Measurements from ENCODE around the gene PRADC1. TPM values are rescaled to one million over a fixed set of nuclear protein-coding genes. Genes with fewer than 3 reads are reported as not detected.

PRADC1 gene
- total and polyA plus RNA-seq, 2 experiments from 2014 or later, result 6.5 to 8.3 TPM

DNA sequence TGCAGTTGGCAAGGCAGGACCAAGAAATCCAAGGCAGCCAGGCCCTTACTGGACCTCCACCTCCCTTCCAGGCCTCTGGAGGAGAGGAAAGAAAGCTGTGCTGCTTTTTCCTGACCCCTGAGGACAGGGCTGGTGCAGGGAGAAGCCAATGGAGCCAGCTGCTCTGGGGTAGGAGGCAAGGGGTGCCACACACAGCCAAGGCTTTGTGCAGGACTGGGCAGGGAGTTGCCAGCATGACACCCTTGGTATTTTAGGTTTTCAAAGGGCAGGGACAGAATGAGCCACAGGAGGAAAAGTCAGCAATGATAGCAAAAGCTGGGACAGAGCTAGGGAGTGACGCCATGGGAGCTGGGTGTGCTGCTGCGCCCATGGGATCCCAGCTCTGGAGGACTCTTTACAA lies 24.0 kb upstream of the PRADC1 start (continued):
- TF ChIP-seq, protein P1, sequence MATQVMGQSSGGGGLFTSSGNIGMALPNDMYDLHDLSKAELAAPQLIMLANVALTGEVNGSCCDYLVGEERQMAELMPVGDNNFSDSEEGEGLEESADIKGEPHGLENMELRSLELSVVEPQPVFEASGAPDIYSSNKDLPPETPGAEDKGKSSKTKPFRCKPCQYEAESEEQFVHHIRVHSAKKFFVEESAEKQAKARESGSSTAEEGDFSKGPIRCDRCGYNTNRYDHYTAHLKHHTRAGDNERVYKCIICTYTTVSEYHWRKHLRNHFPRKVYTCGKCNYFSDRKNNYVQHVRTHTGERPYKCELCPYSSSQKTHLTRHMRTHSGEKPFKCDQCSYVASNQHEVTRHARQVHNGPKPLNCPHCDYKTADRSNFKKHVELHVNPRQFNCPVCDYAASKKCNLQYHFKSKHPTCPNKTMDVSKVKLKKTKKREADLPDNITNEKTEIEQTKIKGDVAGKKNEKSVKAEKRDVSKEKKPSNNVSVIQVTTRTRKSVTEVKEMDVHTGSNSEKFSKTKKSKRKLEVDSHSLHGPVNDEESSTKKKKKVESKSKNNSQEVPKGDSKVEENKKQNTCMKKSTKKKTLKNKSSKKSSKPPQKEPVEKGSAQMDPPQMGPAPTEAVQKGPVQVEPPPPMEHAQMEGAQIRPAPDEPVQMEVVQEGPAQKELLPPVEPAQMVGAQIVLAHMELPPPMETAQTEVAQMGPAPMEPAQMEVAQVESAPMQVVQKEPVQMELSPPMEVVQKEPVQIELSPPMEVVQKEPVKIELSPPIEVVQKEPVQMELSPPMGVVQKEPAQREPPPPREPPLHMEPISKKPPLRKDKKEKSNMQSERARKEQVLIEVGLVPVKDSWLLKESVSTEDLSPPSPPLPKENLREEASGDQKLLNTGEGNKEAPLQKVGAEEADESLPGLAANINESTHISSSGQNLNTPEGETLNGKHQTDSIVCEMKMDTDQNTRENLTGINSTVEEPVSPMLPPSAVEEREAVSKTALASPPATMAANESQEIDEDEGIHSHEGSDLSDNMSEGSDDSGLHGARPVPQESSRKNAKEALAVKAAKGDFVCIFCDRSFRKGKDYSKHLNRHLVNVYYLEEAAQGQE (IDR thresholded peaks at IDR 0.05; ENCODE audit: unreplicated experiment), result no peak
- TF ChIP-seq, protein P2, sequence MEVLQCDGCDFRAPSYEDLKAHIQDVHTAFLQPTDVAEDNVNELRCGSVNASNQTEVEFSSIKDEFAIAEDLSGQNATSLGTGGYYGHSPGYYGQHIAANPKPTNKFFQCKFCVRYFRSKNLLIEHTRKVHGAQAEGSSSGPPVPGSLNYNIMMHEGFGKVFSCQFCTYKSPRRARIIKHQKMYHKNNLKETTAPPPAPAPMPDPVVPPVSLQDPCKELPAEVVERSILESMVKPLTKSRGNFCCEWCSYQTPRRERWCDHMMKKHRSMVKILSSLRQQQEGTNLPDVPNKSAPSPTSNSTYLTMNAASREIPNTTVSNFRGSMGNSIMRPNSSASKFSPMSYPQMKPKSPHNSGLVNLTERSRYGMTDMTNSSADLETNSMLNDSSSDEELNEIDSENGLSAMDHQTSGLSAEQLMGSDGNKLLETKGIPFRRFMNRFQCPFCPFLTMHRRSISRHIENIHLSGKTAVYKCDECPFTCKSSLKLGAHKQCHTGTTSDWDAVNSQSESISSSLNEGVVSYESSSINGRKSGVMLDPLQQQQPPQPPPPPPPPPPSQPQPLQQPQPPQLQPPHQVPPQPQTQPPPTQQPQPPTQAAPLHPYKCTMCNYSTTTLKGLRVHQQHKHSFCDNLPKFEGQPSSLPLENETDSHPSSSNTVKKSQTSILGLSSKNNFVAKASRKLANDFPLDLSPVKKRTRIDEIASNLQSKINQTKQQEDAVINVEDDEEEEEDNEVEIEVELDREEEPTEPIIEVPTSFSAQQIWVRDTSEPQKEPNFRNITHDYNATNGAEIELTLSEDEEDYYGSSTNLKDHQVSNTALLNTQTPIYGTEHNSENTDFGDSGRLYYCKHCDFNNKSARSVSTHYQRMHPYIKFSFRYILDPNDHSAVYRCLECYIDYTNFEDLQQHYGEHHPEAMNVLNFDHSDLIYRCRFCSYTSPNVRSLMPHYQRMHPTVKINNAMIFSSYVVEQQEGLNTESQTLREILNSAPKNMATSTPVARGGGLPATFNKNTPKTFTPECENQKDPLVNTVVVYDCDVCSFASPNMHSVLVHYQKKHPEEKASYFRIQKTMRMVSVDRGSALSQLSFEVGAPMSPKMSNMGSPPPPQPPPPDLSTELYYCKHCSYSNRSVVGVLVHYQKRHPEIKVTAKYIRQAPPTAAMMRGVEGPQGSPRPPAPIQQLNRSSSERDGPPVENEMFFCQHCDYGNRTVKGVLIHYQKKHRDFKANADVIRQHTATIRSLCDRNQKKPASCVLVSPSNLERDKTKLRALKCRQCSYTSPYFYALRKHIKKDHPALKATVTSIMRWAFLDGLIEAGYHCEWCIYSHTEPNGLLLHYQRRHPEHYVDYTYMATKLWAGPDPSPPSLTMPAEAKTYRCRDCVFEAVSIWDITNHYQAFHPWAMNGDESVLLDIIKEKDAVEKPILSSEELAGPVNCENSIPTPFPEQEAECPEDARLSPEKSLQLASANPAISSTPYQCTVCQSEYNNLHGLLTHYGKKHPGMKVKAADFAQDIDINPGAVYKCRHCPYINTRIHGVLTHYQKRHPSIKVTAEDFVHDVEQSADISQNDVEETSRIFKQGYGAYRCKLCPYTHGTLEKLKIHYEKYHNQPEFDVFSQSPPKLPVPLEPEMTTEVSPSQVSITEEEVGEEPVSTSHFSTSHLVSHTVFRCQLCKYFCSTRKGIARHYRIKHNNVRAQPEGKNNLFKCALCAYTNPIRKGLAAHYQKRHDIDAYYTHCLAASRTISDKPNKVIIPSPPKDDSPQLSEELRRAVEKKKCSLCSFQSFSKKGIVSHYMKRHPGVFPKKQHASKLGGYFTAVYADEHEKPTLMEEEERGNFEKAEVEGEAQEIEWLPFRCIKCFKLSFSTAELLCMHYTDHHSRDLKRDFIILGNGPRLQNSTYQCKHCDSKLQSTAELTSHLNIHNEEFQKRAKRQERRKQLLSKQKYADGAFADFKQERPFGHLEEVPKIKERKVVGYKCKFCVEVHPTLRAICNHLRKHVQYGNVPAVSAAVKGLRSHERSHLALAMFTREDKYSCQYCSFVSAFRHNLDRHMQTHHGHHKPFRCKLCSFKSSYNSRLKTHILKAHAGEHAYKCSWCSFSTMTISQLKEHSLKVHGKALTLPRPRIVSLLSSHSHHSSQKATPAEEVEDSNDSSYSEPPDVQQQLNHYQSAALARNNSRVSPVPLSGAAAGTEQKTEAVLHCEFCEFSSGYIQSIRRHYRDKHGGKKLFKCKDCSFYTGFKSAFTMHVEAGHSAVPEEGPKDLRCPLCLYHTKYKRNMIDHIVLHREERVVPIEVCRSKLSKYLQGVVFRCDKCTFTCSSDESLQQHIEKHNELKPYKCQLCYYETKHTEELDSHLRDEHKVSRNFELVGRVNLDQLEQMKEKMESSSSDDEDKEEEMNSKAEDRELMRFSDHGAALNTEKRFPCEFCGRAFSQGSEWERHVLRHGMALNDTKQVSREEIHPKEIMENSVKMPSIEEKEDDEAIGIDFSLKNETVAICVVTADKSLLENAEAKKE (CRISPR knock-in tag; IDR thresholded peaks at IDR 0.05), result no peak

DNA sequence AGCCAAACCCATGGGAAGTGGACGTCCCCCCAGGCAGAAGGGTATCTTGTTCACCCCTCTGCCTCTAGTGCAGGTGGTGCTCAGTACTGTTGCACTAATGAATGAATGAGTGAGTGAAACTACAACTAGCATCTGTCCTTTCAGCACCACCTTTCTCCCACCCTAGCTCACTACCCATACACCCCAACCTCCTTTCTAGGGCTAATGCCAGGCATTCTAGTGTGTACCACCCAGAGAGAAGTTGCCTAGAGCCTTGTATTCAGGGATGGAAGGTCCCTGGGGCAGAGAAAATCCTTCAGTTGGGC lies 23.5 kb upstream of the PRADC1 start:
- Histone ChIP-seq H3F3A (replicated peaks; ENCODE audit: low read depth) (peaks cover 7% of the 10 kb centered on the region; the same call in 1 of the 2 replicates), H3K36me3 (ENCODE audit: insufficient read depth) (no peaks in the 10 kb centered on the region), H3K27me3 (ENCODE audit: insufficient read depth) (no peaks in the 10 kb centered on the region), H2AFZ (no peak overlapping the region), H3K27ac (ENCODE audit: low read depth) (0 out of 2 replicates have a peak overlapping the region, but pooled peaks have one; percentile 59), H3K4me3 (no peak overlapping the region), H4K20me1 (replicated peaks; ENCODE audit: insufficient read depth) (peaks cover 27% of the 10 kb centered on the region), H3K9me2 (ENCODE audit: insufficient read depth) (no peaks in the 10 kb centered on the region), H3K79me2 (replicated peaks; ENCODE audit: insufficient read depth) (no peaks in the 10 kb centered on the region), H3K4me1 (ENCODE audit: insufficient read depth) (peaks cover 11% of the 10 kb centered on the region), H3K4me2 (no peak overlapping the region)
- H3K9me3 Mint-ChIP-seq, result no peaks in the 10 kb centered on the region
- peaks cover 36% of the 10 kb centered on the region for H3K36me3 Mint-ChIP-seq (ENCODE audit: low read depth)
- H3K4me1 Mint-ChIP-seq, result peaks cover 24% of the 10 kb centered on the region; the same call in 2 of the 3 replicates
- H3K4me3 Mint-ChIP-seq, result no peak overlapping the region
- ATAC-seq, result peak; percentile 10
- H3K27me3 Mint-ChIP-seq (ENCODE audit: insufficient read depth, low read depth, poor library complexity), result peaks cover 14% of the 10 kb centered on the region
- DNase-seq (ENCODE audit: low spot score), result peak; percentile 17
- H3K27ac Mint-ChIP-seq, result no peak overlapping the region
- TF ChIP-seq EZH2phosphoT487 (IDR thresholded peaks at IDR 0.05; ENCODE audit: unreplicated experiment), result no peak
- TF ChIP-seq, protein P3, sequence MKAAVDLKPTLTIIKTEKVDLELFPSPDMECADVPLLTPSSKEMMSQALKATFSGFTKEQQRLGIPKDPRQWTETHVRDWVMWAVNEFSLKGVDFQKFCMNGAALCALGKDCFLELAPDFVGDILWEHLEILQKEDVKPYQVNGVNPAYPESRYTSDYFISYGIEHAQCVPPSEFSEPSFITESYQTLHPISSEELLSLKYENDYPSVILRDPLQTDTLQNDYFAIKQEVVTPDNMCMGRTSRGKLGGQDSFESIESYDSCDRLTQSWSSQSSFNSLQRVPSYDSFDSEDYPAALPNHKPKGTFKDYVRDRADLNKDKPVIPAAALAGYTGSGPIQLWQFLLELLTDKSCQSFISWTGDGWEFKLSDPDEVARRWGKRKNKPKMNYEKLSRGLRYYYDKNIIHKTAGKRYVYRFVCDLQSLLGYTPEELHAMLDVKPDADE (IDR thresholded peaks at IDR 0.05), result no peak
- TF ChIP-seq ZNF331 (CRISPR knock-in tag; IDR thresholded peaks at IDR 0.05; ENCODE audit: low read depth), result no peak
- TF ChIP-seq ZNF114 (CRISPR knock-in tag; IDR thresholded peaks at IDR 0.05), result no peak
- no peak for TF ChIP-seq STAT1 (IDR thresholded peaks at IDR 0.05; ENCODE audit: unreplicated experiment)
- no peak for TF ChIP-seq NANOG (IDR thresholded peaks at IDR 0.05; ENCODE audit: borderline replicate concordance)
- TF ChIP-seq, protein P4, sequence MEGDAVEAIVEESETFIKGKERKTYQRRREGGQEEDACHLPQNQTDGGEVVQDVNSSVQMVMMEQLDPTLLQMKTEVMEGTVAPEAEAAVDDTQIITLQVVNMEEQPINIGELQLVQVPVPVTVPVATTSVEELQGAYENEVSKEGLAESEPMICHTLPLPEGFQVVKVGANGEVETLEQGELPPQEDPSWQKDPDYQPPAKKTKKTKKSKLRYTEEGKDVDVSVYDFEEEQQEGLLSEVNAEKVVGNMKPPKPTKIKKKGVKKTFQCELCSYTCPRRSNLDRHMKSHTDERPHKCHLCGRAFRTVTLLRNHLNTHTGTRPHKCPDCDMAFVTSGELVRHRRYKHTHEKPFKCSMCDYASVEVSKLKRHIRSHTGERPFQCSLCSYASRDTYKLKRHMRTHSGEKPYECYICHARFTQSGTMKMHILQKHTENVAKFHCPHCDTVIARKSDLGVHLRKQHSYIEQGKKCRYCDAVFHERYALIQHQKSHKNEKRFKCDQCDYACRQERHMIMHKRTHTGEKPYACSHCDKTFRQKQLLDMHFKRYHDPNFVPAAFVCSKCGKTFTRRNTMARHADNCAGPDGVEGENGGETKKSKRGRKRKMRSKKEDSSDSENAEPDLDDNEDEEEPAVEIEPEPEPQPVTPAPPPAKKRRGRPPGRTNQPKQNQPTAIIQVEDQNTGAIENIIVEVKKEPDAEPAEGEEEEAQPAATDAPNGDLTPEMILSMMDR (conservative IDR thresholded peaks at IDR 0.05; ENCODE audit: low read depth in 2 of 2), result no peak

Data from GM23338 (cell line).